IPS-20b (cell line): ENCODE data around the gene HOXB5.

Source experiments
- H3K27ac ChIP-seq: one replicate; pipeline ENCODE4 v1.5.1; 2013; ENCODE audit warnings: low read length
- H3K27me3 ChIP-seq: 2 replicates; pipeline ENCODE4 v1.6.1; 2013; ENCODE audit warnings: mild to moderate bottlenecking, low read length, inconsistent platforms; ENCODE audit not compliant: insufficient read depth
- H3K36me3 ChIP-seq: 2 replicates; pipeline ENCODE4 v1.6.1; 2013; ENCODE audit warnings: low read depth, mild to moderate bottlenecking, inconsistent platforms, low read length, moderate library complexity; ENCODE audit not compliant: insufficient read depth
- H3K4me1 ChIP-seq: 2 replicates; pipeline ENCODE4 v1.6.1; 2013; ENCODE audit warnings: mild to moderate bottlenecking, control low read depth, inconsistent platforms, low read length, moderate library complexity; ENCODE audit not compliant: insufficient read depth
- H3K4me3 ChIP-seq: 2 replicates; pipeline ENCODE4 v1.5.1; 2013; ENCODE audit warnings: mild to moderate bottlenecking, low read length, inconsistent platforms
- H3K9ac ChIP-seq: 2 replicates; pipeline ENCODE4 v1.6.1; 2013; ENCODE audit warnings: low read depth, mild to moderate bottlenecking, inconsistent platforms, low read length, moderate library complexity
- H3K9me3 ChIP-seq: 2 replicates; pipeline ENCODE4 v1.6.1; 2013; ENCODE audit warnings: mild to moderate bottlenecking, low read depth, low read length, inconsistent platforms; ENCODE audit not compliant: insufficient read depth

Gene HOXB5

GRCh38 chr17:48578616-48579470 is 14.7 kb downstream of the HOXB5 start:
- Histone ChIP-seq H3K4me1 (no peaks in the 10 kb centered on the region), H3K27me3 (peaks cover 100% of the 10 kb centered on the region), H3K9ac (no peak overlapping the region), H3K4me3 (no peak overlapping the region), H3K9me3 (peaks cover 4% of the 10 kb centered on the region; the same call in 1 of the 2 replicates), H3K36me3 (no peaks in the 10 kb centered on the region), H3K27ac (no peak overlapping the region)

GRCh38 chr17:48577946-48578615 is 15.5 kb downstream of the HOXB5 start, which contains the start of gene HOXB4:
Gene HOXB4, minus strand, starts transcription at chr17:48578350. Its CDS starts 31 bp downstream, at chr17:48578319.
- no peak within 1 kb of the TSS for H3K9ac ChIP-seq

GRCh38 chr17:48577330-48577945 is 16.1 kb downstream of the HOXB5 start:
- Histone ChIP-seq H3K27me3 (peaks cover 100% of the 10 kb centered on the region), H3K27ac (no peak overlapping the region), H3K36me3 (no peaks in the 10 kb centered on the region), H3K9ac (no peak overlapping the region), H3K9me3 (peaks cover under 1% of the 10 kb centered on the region; the same call in 1 of the 2 replicates), H3K4me1 (no peaks in the 10 kb centered on the region), H3K4me3 (no peak overlapping the region)

More at GRCh38 chr17:48577946-48578615, 15.5 kb downstream of the HOXB5 start, which contains the start of gene HOXB4:
- H3K4me3 ChIP-seq = no peak within 1 kb of the TSS
- H3K27ac ChIP-seq = no peak within 1 kb of the TSS
- H3K9me3 ChIP-seq = peaks cover 4% of the 10 kb centered on the region; the same call in 1 of the 2 replicates
- peaks cover 100% of the 10 kb centered on the region for H3K27me3 ChIP-seq
- no peaks in the 10 kb centered on the region for H3K4me1 ChIP-seq
- no peaks in the 10 kb centered on the region for H3K36me3 ChIP-seq

GRCh38 chr17:48576479-48577309 is 16.9 kb downstream of the HOXB5 start:
- Histone ChIP-seq H3K4me1 (no peaks in the 10 kb centered on the region), H3K9ac (no peak overlapping the region), H3K27me3 (peaks cover 100% of the 10 kb centered on the region), H3K27ac (no peak overlapping the region), H3K9me3 (no peaks in the 10 kb centered on the region; the same call in 1 of the 2 replicates), H3K36me3 (no peaks in the 10 kb centered on the region), H3K4me3 (no peak overlapping the region)

DNA sequence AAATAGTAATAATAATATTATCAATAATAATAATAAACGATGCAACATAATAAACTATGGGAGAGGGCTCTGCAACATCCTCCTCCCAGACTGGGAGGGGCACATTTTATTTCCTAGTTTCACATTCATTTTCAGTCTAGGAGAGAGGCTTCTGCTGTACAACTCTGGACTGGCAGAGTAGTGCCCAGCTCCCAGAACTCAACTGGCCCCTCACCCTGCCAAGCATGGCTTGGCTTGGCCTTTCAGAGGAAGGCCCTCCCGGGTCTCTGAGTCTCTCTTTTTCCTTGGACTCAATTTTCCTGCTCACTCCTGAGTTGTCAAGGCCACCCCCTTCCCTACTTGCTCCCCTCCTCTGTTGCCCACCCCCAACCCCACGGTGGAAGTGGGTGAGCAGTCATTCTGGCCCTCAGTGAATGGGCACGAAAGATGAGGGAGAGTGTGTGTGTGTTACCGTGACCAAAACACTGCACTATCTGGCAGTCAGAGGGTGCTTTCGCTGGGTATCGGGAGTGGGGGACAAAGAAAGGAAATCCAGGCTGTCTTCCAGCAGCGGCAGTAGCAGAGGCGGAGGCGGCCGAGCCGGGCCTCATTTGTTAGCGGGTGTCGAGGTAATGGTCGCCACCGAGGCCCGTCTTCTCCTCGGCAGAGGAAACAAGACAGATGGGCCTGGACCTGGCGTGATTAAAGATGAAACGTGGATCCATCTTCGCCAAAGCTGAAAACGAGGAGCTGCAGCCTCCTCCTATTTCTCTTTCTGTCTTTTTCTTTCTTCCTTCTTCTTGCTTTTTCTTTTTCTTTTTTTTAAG is 17.7 kb downstream of the HOXB5 start:
- H3K4me1 ChIP-seq = no peaks in the 10 kb centered on the region
- peaks cover 100% of the 10 kb centered on the region for H3K27me3 ChIP-seq

DNA sequence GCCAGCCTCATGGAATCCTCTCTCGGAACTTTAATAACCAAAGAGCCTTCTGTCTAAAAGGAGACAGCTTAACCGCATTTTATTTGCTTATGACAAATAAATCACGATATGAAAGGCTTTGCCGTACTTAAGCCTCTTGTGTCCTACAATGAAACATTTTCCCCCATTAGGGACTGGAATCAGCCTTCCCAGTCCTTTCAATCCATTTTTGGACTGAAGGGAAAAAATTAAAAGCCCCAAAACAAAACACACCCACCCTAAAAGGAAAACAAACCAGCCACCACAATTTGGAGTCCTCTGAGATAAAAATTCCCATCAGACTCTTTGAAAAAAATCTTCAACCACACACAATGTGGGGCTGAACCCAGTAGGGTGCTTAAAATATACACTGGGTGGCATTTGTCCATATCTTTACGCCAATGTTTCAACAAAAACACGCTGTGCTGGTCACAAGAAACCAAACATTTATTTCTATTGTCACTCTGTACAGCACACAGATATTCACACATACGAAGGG is 18.5 kb downstream of the HOXB5 start:
- H3K27me3 ChIP-seq = peaks cover 100% of the 10 kb centered on the region
- no peak overlapping the region for H3K4me3 ChIP-seq
- no peaks in the 10 kb centered on the region for H3K4me1 ChIP-seq
- H3K36me3 ChIP-seq = no peaks in the 10 kb centered on the region
- H3K9ac ChIP-seq = no peak overlapping the region
- no peak overlapping the region for H3K27ac ChIP-seq
- H3K9me3 ChIP-seq = no peaks in the 10 kb centered on the region; the same call in 1 of the 2 replicates

More for the DNA sequence above, 17.7 kb downstream of the HOXB5 start:
- Histone ChIP-seq H3K9ac (no peak overlapping the region), H3K9me3 (no peaks in the 10 kb centered on the region; the same call in 1 of the 2 replicates), H3K4me3 (no peak overlapping the region), H3K36me3 (no peaks in the 10 kb centered on the region), H3K27ac (no peak overlapping the region)

DNA sequence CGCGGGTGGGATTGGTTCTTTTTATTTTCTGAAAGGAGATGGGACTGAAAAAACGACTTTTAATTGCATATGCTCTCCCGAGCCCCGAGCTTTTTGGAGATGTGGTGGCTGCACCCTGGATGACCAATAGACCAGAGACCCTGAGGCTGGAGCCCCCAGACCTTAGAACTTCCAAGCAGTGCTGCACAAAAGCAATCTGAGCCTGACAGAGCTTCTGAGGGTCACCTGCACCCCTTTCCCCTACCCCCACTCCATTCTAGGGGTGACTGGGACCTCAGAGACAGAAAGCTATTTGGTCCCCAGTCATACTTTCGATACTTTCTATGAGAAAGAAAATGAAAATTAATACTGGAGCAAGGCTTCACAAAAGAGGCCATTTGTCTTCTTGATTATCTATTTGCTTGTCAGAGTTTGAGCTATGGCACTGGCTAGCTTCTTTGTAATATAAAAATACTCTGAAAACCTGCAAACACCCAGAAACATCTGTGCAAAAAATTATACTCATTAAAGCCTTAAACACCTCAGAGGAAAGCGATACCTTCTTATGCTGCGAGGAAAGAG is 19.0 kb downstream of the HOXB5 start:
- no peak overlapping the region for H3K4me3 ChIP-seq
- no peaks in the 10 kb centered on the region for H3K36me3 ChIP-seq
- no peak overlapping the region for H3K27ac ChIP-seq
- H3K4me1 ChIP-seq = no peaks in the 10 kb centered on the region
- H3K27me3 ChIP-seq = peaks cover 100% of the 10 kb centered on the region
- no peak overlapping the region for H3K9ac ChIP-seq
- no peaks in the 10 kb centered on the region; the same call in 1 of the 2 replicates for H3K9me3 ChIP-seq

- Histone ChIP-seq H3K27me3 (peaks cover 100% of the 10 kb centered on the region), H3K9me3 (no peaks in the 10 kb centered on the region; the same call in none of the 2 replicates), H3K4me1 (no peaks in the 10 kb centered on the region), H3K4me3 (no peak overlapping the region), H3K36me3 (no peaks in the 10 kb centered on the region), H3K27ac (no peak overlapping the region), H3K9ac (no peak overlapping the region)
Observed at GRCh38 chr17:48571826-48572417, 21.7 kb downstream of the HOXB5 start.

DNA sequence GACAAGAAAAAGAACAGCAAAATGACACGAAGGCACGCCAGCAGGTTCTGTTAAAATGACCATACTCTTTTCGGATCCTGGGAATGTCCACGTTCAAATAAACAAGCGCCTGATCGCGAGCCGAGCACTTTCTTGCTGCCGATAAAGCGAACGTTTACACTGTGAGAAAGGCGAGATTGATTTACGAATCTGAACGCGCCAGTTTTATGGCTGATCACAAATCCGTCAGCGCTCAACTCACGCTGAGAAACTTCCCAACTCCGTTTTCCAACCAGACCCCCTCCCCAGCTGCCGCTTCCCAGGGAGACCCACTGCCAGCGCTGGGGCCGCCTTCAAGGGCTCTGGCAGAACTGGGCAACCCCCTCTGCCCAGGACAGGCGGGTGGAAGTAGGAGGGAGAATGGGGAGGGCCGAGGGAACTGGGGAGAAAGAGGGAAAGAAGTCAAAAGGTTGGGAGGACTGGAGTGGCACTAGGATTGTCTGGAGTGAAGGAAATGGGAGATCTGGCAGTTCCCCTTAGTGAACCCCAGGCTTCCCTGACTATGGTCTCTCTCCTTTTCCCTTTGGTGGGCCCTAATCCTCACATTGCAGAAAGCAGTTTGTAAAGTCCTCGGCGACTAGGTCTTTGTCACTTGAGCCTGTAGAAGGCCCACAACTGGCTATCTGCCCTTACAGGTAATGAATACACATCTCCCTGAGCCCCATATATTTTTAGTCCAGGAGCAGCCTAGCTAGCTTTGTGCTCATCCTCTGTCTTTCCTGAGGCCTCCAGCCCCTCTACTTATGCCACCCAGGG is 22.4 kb downstream of the HOXB5 start:
- Histone ChIP-seq H3K36me3 (no peaks in the 10 kb centered on the region), H3K9me3 (no peaks in the 10 kb centered on the region; the same call in none of the 2 replicates), H3K27me3 (peaks cover 100% of the 10 kb centered on the region)

More for the DNA sequence above, 22.4 kb downstream of the HOXB5 start:
- H3K4me3 ChIP-seq = no peak overlapping the region
- no peaks in the 10 kb centered on the region for H3K4me1 ChIP-seq
- no peak overlapping the region for H3K27ac ChIP-seq
- no peak overlapping the region for H3K9ac ChIP-seq
